GM12878 (cell line): ENCODE results near the gene LTB. TPM values are rescaled to one million over a fixed set of nuclear protein-coding genes. Genes with fewer than 3 reads are reported as not detected.

Source experiments
- CHD1 ChIP-seq: IDR thresholded peaks from 2 replicates; pipeline ENCODE4 v1.6.1; 2012; ENCODE audit warnings: low read depth, low read length, improper control_type of control experiment
- EGR1 ChIP-seq, 2 experiments: IDR thresholded peaks; 1 replicate in 1 of 2; 2 replicates in 1 of 2; pipeline ENCODE4 v1.6.1; 2011 to 2012; ENCODE audit warnings: low read depth in 2 of 2, low read length in 2 of 2, borderline replicate concordance in 1 of 2, mild to moderate bottlenecking in 1 of 2, moderate library complexity in 1 of 2
- ESRRA ChIP-seq: IDR thresholded peaks from 2 replicates; pipeline ENCODE4 v1.6.1; 2012; ENCODE audit warnings: mild to moderate bottlenecking, low read length, improper control_type of control experiment
- HCFC1 ChIP-seq: fragments of 150-350 bp; IDR thresholded peaks from 2 replicates; pipeline ENCODE4 v1.6.1; 2014; ENCODE audit warnings: low read length
- KDM1A ChIP-seq: fragments of 200-600 bp; sonication (generic); IDR thresholded peaks from 2 replicates; pipeline ENCODE4 v1.6.1; 2016; ENCODE audit warnings: borderline replicate concordance
- MLLT1 ChIP-seq: fragments of 450-650 bp; IDR thresholded peaks from 2 replicates; pipeline ENCODE4 v1.6.1; 2016; ENCODE audit warnings: mild to moderate bottlenecking
- MYB ChIP-seq: fragments of 150-350 bp; IDR thresholded peaks from 2 replicates; pipeline ENCODE4 v1.6.1; 2014; ENCODE audit warnings: mild to moderate bottlenecking, low read depth, low read length, borderline replicate concordance
- NFYB ChIP-seq: IDR thresholded peaks from 2 replicates; pipeline ENCODE4 v1.6.1; 2011; ENCODE audit warnings: low read depth, mild to moderate bottlenecking, low read length, improper control_type of control experiment, moderate library complexity; ENCODE audit not compliant: insufficient read depth
- NRF1 ChIP-seq: conservative IDR thresholded peaks from 2 replicates; pipeline ENCODE4 v1.6.1; 2011; ENCODE audit warnings: mild to moderate bottlenecking, low read depth, low read length, improper control_type of control experiment
- POLR2A ChIP-seq: IDR thresholded peaks from 2 replicates; pipeline ENCODE4 v1.6.1; 2011; ENCODE audit warnings: low read depth, mild to moderate bottlenecking, low read length
- POU2F2 ChIP-seq: IDR thresholded peaks from 3 replicates; pipeline ENCODE4 v1.6.1; 2011; ENCODE audit warnings: low read depth, mild to moderate bottlenecking, low read length, borderline replicate concordance
- RELA ChIP-seq: fragments of 450-650 bp; IDR thresholded peaks from 2 replicates; pipeline ENCODE4 v1.8.0; 2014; ENCODE audit warnings: borderline replicate concordance; ENCODE audit not compliant: partially characterized antibody
- RELB ChIP-seq: fragments of 450-650 bp; IDR thresholded peaks from 2 replicates; pipeline ENCODE4 v1.6.1; 2017; ENCODE audit warnings: low read depth, mild to moderate bottlenecking, moderate library complexity
- REST ChIP-seq: IDR thresholded peaks from 2 replicates; pipeline ENCODE4 v1.6.1; 2012; ENCODE audit warnings: mild to moderate bottlenecking, low read depth, low read length
- STAT1 ChIP-seq: fragments of 450-650 bp; conservative IDR thresholded peaks from 2 replicates; pipeline ENCODE4 v1.6.1; 2014; ENCODE audit warnings: antibody characterized with exemption, mild to moderate bottlenecking
- SUPT20H ChIP-seq: IDR thresholded peaks from 2 replicates; pipeline ENCODE4 v1.6.1; 2011; ENCODE audit warnings: low read depth, mild to moderate bottlenecking, low read length, moderate library complexity, borderline replicate concordance; ENCODE audit not compliant: control insufficient read depth
- WRNIP1 ChIP-seq: IDR thresholded peaks from 2 replicates; pipeline ENCODE4 v1.6.1; 2011; ENCODE audit warnings: low read depth, low read length, improper control_type of control experiment, borderline replicate concordance
- ZBTB4 ChIP-seq: fragments of 450-650 bp; formaldehyde crosslinking; IDR thresholded peaks from 2 replicates; pipeline ENCODE4 v1.4.0; 2022; ENCODE audit warnings: mild to moderate bottlenecking, moderate library complexity
- ZNF274 ChIP-seq: IDR thresholded peaks from one replicate; pipeline ENCODE4 v1.8.0; 2011; ENCODE audit not compliant: insufficient read length, insufficient read depth
- polyA plus RNA-seq, 11 experiments: library from polyadenylated mRNA; depleted of rRNA in 4 of 11; unstranded in 6 of 11; stranded (reverse) in 5 of 11; fragments of >200 nt; fragmentation: Nextera tagmentation in 4 of 11; fragmentation: Illumina TruSeq in 1 of 11; extraction: Ambion mirVana in 4 of 11; extraction: Trizol in 1 of 11; gene quantifications; 1 replicate in 1 of 11; 2 replicates in 10 of 11; pipeline versions ENCODE4 v1.2.1 to v1.2.3, GENCODE V29; 2011 to 2016; ENCODE audit warnings: inconsistent platforms in 2 of 11, missing spikeins in 2 of 11, low read depth in 1 of 11
- total RNA-seq, 4 experiments: library from RNA; depleted of rRNA in 3 of 4; stranded (reverse); fragments of >200 nt in 3 of 4; fragmentation: Illumina TruSeq in 1 of 4; extraction: Trizol in 1 of 4; gene quantifications; 2 replicates each; pipeline versions ENCODE4 v1.2.1 to v1.2.3, GENCODE V29; 2013 to 2021

LTB gene
- total and polyA plus RNA-seq, 10 of the 15 experiments (the other 5 are each of a cell fraction or from before 2014, with no cell fraction given) = 0.71 to 74.3 (median 20.0) TPM

- TF ChIP-seq ZNF274 = no peak
- no peak for TF ChIP-seq ZBTB4 (CRISPR knock-in tag)
- no peak for TF ChIP-seq NRF1
- no peak; the same call in 1 of the 2 replicates for TF ChIP-seq STAT1
- no peak for TF ChIP-seq KDM1A
- no peak for TF ChIP-seq REST
- peak; percentile 90 for TF ChIP-seq POLR2A
- 0 out of 2 replicates have a peak, but pooled peaks have one; percentile 16 for TF ChIP-seq HCFC1
- peak; percentile 50; the same call in 1 of the 2 replicates for TF ChIP-seq RELB
- TF ChIP-seq NFYB = no peak
- no peak for TF ChIP-seq CHD1
- peak; percentile 90 for TF ChIP-seq MLLT1
- no peak for TF ChIP-seq EGR1 (IDR thresholded peaks at IDR 0.05; ENCODE audit: borderline replicate concordance in 1 of 2, low read depth in 2 of 2, low read length in 2 of 2)
- TF ChIP-seq POU2F2 = peak; percentile 21; the same call in 1 of the 3 replicates
- TF ChIP-seq WRNIP1 = no peak
- TF ChIP-seq ESRRA = no peak
- TF ChIP-seq SUPT20H = no peak
- TF ChIP-seq MYB = no peak
- TF ChIP-seq RELA = no peak
Measured at GRCh38 chr6:31572041-31572911, 9.9 kb downstream of the LTB start, which contains the start of gene LTA (continued).
